ENCODE data around the gene PAQR9. TPM values are rescaled to one million over a fixed set of nuclear protein-coding genes. Genes with fewer than 3 reads are reported as not detected.

Gene PAQR9, protein sequence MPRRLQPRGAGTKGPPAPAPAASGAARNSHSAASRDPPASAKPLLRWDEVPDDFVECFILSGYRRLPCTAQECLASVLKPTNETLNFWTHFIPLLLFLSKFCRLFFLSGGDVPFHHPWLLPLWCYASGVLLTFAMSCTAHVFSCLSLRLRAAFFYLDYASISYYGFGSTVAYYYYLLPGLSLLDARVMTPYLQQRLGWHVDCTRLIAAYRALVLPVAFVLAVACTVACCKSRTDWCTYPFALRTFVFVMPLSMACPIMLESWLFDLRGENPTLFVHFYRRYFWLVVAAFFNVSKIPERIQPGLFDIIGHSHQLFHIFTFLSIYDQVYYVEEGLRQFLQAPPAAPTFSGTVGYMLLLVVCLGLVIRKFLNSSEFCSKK
- total RNA-seq = not detected

- peaks cover 4% of the 10 kb centered on the region for H3K27me3 ChIP-seq
- 3 to 10% methylated on average over 12 to 14 of the region's 117 CpGs for WGBS, 2 donors
- no peak for TF ChIP-seq POLR2A (IDR thresholded peaks at IDR 0.05)
- no peak for TF ChIP-seq CTCF (IDR thresholded peaks at IDR 0.05)
- DNase-seq = no peak
- H3K4me1 ChIP-seq = peaks cover 5 to 9% of the 10 kb centered on the region in 2 donors
- no peak within 1 kb of the TSS for H3K27ac ChIP-seq
- H3K9me3 ChIP-seq = no peaks in the 10 kb centered on the region
- H3K36me3 ChIP-seq = no peaks in the 10 kb centered on the region
- intact Hi-C loops (cut with DNase I) = no loop called here
- H3K4me3 ChIP-seq (replicated peaks in 1 of 3) = peak within 1 kb of the TSS in 1 of 3 donors; percentile 26
Observed at GRCh38 chr3:142963516-142964448, at the start of gene PAQR9. Gene PAQR9 (minus strand): TSS chr3:142963674. CDS start chr3:142963336, 338 bp downstream.

DNA sequence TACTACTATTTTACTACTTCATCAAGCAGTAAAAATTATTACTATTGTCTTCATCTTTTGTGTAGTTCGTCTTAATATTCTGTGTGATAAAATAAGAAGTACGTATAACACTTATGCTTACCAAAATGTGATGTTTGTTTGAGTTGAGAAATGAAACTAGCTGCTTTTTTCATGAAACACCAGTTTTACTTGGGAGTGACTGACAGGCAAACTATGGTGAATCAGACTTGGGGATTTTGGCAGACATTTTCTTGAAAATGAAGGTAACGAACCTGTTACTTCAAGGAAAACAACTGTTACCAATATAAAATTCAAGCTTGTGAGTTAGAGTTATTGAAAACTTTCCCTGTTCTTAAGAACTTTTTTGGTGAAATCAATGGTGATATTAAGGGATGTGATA is 48.2 kb upstream of the PAQR9 start:
- intact Hi-C loops (cut with DNase I) = no loop called here
- H3K27ac ChIP-seq = no peak overlapping the region
- no peak for DNase-seq
- H3K36me3 ChIP-seq = peaks cover 0 to 9% of the 10 kb centered on the region in 2 donors
- no peak for TF ChIP-seq CTCF (IDR thresholded peaks at IDR 0.05)
- no peak for TF ChIP-seq POLR2A (IDR thresholded peaks at IDR 0.05)
- H3K4me3 ChIP-seq (replicated peaks in 1 of 3) = no peak overlapping the region
- 89 to 92% methylated on average over 3 of the region's 3 CpGs for WGBS, 2 donors
- H3K9me3 ChIP-seq = no peaks in the 10 kb centered on the region
- H3K4me1 ChIP-seq = no peaks in the 10 kb centered on the region
- H3K27me3 ChIP-seq = no peaks in the 10 kb centered on the region

GRCh38 chr3:143010024-143010423 is 46.5 kb upstream of the PAQR9 start:
- Histone ChIP-seq H3K9me3 (no peaks in the 10 kb centered on the region), H3K36me3 (peaks cover 0 to 6% of the 10 kb centered on the region in 2 donors), H3K27me3 (no peaks in the 10 kb centered on the region), H3K4me1 (no peaks in the 10 kb centered on the region), H3K4me3 (replicated peaks in 1 of 3) (no peak overlapping the region), H3K27ac (no peak overlapping the region)
- TF ChIP-seq POLR2A (IDR thresholded peaks at IDR 0.05) (no peak), CTCF (IDR thresholded peaks at IDR 0.05) (no peak)
- DNase-seq = no peak
- intact Hi-C loops (cut with DNase I) = no loop called here
- WGBS, 2 donors = 81 to 89% methylated on average over 3 of the region's 3 CpGs

GRCh38 chr3:143004823-143005222 is 41.3 kb upstream of the PAQR9 start:
- intact Hi-C loops (cut with DNase I) = no loop called here
- Histone ChIP-seq H3K36me3 (no peaks in the 10 kb centered on the region), H3K27me3 (no peaks in the 10 kb centered on the region), H3K4me3 (replicated peaks in 1 of 3) (no peak overlapping the region), H3K27ac (no peak overlapping the region), H3K4me1 (peaks cover 14 to 17% of the 10 kb centered on the region in 2 donors), H3K9me3 (no peaks in the 10 kb centered on the region)
- WGBS, 2 donors = 93 to 94% methylated on average over 2 of the region's 2 CpGs
- no peak for DNase-seq
- no peak for TF ChIP-seq POLR2A (IDR thresholded peaks at IDR 0.05)
- TF ChIP-seq CTCF (IDR thresholded peaks at IDR 0.05) = no peak

Data from thyroid gland (tissue), 4 donors.